Heart right ventricle (tissue), 16 donors: ENCODE data around the gene KIF5C. TPM values are rescaled to one million over a fixed set of nuclear protein-coding genes. Genes with fewer than 3 reads are reported as not detected.

ENCODE experiments used
- ATAC-seq, 8 donors: fragments of 200-7000 bp; cut with Tn5 transposase; one replicate each; pipeline ENCODE4 v1.9.1; 2020; ENCODE audit warnings: mild to moderate bottlenecking in 8 of 8, moderate library complexity in 8 of 8, moderate number of reproducible peaks in 1 of 8
- DNase-seq, 2 donors: peaks; one replicate each; pipeline ENCODE4 v3.0.0-alpha.2; 2020
- H3K27ac ChIP-seq, 10 donors: fragments of 200-600 bp; sonication (generic) in 2 of 10; one replicate each; pipeline versions ENCODE4 v1.5.0 to v1.8.0; 2020 to 2022; ENCODE audit warnings: mild to moderate bottlenecking in 3 of 10
- H3K27me3 ChIP-seq, 7 donors: fragments of 200-600 bp; one replicate each; pipeline ENCODE4 v1.8.0; 2021 to 2022; ENCODE audit warnings: mild to moderate bottlenecking in 2 of 7
- H3K36me3 ChIP-seq, 9 donors: fragments of 200-600 bp; sonication (generic) in 1 of 9; one replicate each; pipeline versions ENCODE4 v1.5.0 to v1.8.0; 2020 to 2022; ENCODE audit warnings: mild to moderate bottlenecking in 2 of 9
- H3K4me1 ChIP-seq, 9 donors: fragments of 200-600 bp; sonication (generic) in 1 of 9; one replicate each; pipeline versions ENCODE4 v1.5.0 to v1.8.0; 2020 to 2022; ENCODE audit warnings: mild to moderate bottlenecking in 4 of 9
- H3K4me3 ChIP-seq, 10 donors: fragments of 200-600 bp; sonication (generic) in 2 of 10; one replicate each; pipeline versions ENCODE4 v1.5.0 to v1.8.0; 2020 to 2022; ENCODE audit warnings: mild to moderate bottlenecking in 7 of 10, moderate library complexity in 2 of 10
- H3K9me3 ChIP-seq, 11 donors: fragments of 200-600 bp in 10 of 11; sonication (generic) in 2 of 11; one replicate each; pipeline versions ENCODE4 v1.5.0 to v1.8.0; 2013 to 2022; ENCODE audit warnings: mild to moderate bottlenecking in 2 of 11, control low read depth in 1 of 11, moderate library complexity in 1 of 11
- WGBS, 2 donors: extraction: QIAGEN DNeasy Blood & Tissue Kit; methylation state at CpG; one replicate each; pipeline ENCODE4 v1.1.7; 2013; ENCODE audit warnings: inconsistent platforms in 1 of 2; 5-methylcytosine and 5-hydroxymethylcytosine counted together
- intact Hi-C, 10 donors: fragments of 100-400 bp; cut with DNase I; formaldehyde crosslinking; loops; one replicate each; pipeline versions ENCODE4 v1.11.1 to v1.14.2; 2022
- polyA plus RNA-seq, 2 donors: library from polyadenylated mRNA; stranded (reverse); fragments of 200-250 nt; gene quantifications; one replicate each; pipeline ENCODE4 v1.2.3, GENCODE V29; 2013
- total RNA-seq, 10 donors: library from RNA; stranded (reverse); fragmentation: NEBNext Ultra II Directional in 3 of 10; extraction: Animal tissue kit (Norgen Biotek cat#: 25700) in 3 of 10; gene quantifications; one replicate each; pipeline versions ENCODE4 v1.2.1 to v1.2.4, GENCODE V29; 2021 to 2023
- TF ChIP-seq, protein P1 (sequence below), 9 donors: fragments of 200-600 bp; sonication (generic) in 2 of 9; IDR thresholded peaks; one replicate each; pipeline versions ENCODE4 v1.5.0 to v1.8.0; 2021 to 2022; ENCODE audit warnings: antibody characterized with exemption in 9 of 9, mild to moderate bottlenecking in 5 of 9, moderate library complexity in 1 of 9
- donor health status: Arrhythmogenic right ventricular cardiomyopathy.
- donor health status: ischemic (EF 13 %, LVEDD 7.1; RV severe dilation, severe dysfunction).
- donor health status: healthy with polysubstance abuse.
- donor health status: DM: no; HTN: yes; CAD: no.
- donor health status: DM: no; HTN: no; CAD: no.
- donor health status: ischemic (EF 25% LVEDD 6.9; RV normal size, moderate dysfunction).
- donor health status: ischemic (EF 25% LVEDD 5.7; RV mildly dilated, moderate dysfunction).
- donor health status: healthy.
- donor health status: DM: yes; HTN: yes; CAD: no.
- donor health status: Ischemic cardiomyopathy.
- donor health status: ischemic (EF 35%, LVEDD 5.7; RV mildly dilated, moderate dysfunction).
- donor health status: nonischemic (EF 11% LVEDD 7.7; RV severe dilation, severe dysfunction).
- donor health status: DM: yes; HTN: yes; CAD: no.
- donor health status: PGD.
- donor health status: ischemic (EF 29% LVEDD 5.4; RV normal size, mild dysfunction).
- donor health status: nonischemic (EF 23%, LVEDD 6.1; RV moderate dilation, normal function).

Gene KIF5C
- total and polyA plus RNA-seq, 12 donors, result 0.21 to 0.94 (median 0.42) TPM

DNA sequence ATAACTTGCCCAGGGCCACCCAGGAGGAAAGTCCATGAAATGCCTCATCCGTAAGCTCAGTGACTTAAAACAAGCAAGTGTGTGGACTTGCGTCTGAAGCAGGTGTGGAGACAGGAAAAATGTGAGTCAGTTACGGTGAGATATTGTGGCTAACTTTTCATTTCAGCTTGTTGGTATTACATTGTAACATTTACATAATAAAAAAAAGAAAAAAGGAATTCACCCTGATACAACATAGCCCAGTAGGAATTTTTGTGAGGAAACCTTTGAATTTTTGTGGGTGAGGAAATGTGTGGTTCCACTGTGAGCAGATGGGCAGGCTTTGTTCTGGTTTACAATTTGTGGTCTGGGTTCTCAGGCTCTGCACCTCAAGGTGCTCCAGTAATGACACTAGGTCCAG lies 129.8 kb downstream of the KIF5C start:
- Histone ChIP-seq H3K27me3 (peaks cover 0 to 12% (median 3%) of the 10 kb centered on the region in 7 donors), H3K36me3 (no peaks in the 10 kb centered on the region), H3K27ac (no peak overlapping the region), H3K4me1 (no peaks in the 10 kb centered on the region), H3K4me3 (no peak overlapping the region), H3K9me3 (no peaks in the 10 kb centered on the region)
- intact Hi-C loops, result no loop called here
- no peak for ATAC-seq
- 93 to 94% methylated on average over 3 of the region's 3 CpGs for WGBS, 2 donors
- TF ChIP-seq, protein P1, sequence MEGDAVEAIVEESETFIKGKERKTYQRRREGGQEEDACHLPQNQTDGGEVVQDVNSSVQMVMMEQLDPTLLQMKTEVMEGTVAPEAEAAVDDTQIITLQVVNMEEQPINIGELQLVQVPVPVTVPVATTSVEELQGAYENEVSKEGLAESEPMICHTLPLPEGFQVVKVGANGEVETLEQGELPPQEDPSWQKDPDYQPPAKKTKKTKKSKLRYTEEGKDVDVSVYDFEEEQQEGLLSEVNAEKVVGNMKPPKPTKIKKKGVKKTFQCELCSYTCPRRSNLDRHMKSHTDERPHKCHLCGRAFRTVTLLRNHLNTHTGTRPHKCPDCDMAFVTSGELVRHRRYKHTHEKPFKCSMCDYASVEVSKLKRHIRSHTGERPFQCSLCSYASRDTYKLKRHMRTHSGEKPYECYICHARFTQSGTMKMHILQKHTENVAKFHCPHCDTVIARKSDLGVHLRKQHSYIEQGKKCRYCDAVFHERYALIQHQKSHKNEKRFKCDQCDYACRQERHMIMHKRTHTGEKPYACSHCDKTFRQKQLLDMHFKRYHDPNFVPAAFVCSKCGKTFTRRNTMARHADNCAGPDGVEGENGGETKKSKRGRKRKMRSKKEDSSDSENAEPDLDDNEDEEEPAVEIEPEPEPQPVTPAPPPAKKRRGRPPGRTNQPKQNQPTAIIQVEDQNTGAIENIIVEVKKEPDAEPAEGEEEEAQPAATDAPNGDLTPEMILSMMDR (IDR thresholded peaks at IDR 0.05), result no peak
- no peak for DNase-seq

DNA sequence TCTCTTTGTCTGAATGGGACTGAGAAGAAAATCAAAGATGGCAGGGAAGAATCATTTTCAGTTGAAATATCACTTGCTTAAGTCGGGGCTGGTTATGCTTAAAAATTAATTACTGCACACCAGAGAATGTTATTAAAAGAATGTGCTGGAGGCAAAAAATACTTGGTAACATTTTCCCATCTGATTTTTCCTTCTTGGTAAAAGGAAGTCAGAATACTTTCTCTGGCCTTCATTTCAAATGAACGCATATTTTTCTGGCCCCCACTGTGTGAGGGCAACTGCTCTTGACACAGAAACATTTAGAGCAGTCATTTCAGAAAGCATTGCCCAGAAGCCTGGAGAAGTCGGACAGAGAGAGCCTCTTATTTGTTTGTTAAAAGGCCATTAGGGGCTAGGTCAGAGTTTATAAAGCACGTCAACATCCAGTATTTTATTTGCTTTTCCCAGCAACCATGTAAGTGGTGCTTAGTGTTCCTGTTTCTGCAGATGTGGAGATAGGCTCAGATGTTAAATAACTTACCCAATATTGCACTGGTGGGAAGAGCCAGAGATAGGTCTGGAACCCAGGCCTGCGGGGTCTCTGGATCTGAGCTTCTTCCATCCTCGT lies 130.5 kb downstream of the KIF5C start:
- Histone ChIP-seq H3K4me3 (no peak overlapping the region), H3K4me1 (no peaks in the 10 kb centered on the region), H3K36me3 (no peaks in the 10 kb centered on the region), H3K27ac (no peak overlapping the region), H3K27me3 (peaks cover 0 to 12% (median 0%) of the 10 kb centered on the region in 7 donors), H3K9me3 (no peaks in the 10 kb centered on the region)
- TF ChIP-seq, protein P1 (IDR thresholded peaks at IDR 0.05), result no peak
- ATAC-seq (no peak), DNase-seq (no peak)
- WGBS, 2 donors, result 86 to 88% methylated on average over 6 of the region's 6 CpGs
- intact Hi-C loops, result no loop called here

DNA sequence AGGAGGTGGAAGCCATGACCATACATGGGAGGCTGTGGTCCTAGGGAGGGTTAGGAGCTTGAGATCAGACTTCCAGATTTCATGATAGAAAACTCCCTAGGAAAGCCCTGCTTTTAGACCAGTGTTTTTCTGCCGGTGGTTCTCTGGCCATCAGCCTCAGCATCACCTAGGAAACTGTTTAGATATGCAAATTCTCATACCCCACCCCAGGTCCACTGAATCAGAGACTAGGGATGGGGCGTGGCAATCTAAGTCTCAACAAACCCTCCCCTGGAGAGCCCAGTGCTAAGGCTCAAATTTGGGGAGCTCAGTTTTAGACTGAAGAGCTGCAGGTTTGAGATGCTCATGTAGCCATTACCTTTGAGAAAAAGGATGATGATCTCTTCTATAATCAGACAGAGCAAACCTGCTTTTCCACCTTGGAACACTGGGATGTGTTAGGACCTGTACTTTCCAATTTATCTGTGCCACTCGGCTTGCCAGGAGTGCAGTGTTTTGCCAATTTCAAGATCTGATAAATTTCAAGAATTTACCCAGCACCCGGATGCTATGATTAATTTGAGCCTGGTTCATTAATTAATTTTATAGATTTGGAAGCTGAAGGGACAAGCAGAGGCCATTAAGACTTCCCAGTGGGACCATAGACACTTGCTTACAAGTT lies 132.0 kb downstream of the KIF5C start:
- 83 to 87% methylated on average over 4 of the region's 4 CpGs for WGBS, 2 donors
- no peaks in the 10 kb centered on the region for H3K9me3 ChIP-seq
- no peaks in the 10 kb centered on the region for H3K36me3 ChIP-seq
- H3K4me3 ChIP-seq, result no peak overlapping the region
- H3K27me3 ChIP-seq, result peaks cover 0 to 10% (median 0%) of the 10 kb centered on the region in 7 donors
- H3K27ac ChIP-seq, result no peak overlapping the region
- DNase-seq (no peak), ATAC-seq (no peak)
- H3K4me1 ChIP-seq, result no peaks in the 10 kb centered on the region
- TF ChIP-seq, protein P1 (IDR thresholded peaks at IDR 0.05), result no peak
- intact Hi-C loops, result no loop called here

DNA sequence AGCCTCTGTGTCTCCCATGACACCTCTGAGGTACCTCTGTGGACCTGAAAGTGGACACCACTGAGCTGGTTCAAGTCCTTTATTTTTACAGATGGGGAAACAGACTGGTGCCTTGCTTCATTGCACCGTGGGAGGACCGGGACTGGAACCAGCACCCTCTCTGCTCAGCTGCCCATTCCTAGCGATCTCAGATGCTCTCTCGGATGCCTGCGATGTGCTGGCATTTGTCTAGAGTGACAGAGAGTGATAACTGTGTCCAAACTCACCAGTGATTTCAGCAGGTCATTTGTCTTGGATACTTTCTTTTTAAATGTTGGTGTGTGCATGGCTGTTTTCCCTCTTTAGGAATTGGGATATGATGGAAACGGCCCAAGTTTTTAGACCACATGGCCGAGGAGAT lies 133.4 kb downstream of the KIF5C start:
- ATAC-seq, result no peak
- Histone ChIP-seq H3K27me3 (peaks cover 0 to 10% (median 0%) of the 10 kb centered on the region in 7 donors), H3K4me1 (no peaks in the 10 kb centered on the region), H3K27ac (no peak overlapping the region), H3K9me3 (no peaks in the 10 kb centered on the region), H3K4me3 (no peak overlapping the region), H3K36me3 (no peaks in the 10 kb centered on the region)
- DNase-seq, result no peak
- 44 to 48% methylated on average over 7 of the region's 7 CpGs for WGBS, 2 donors
- TF ChIP-seq, protein P1 (IDR thresholded peaks at IDR 0.05), result no peak
- intact Hi-C loops, result no loop called here
